Activated naive CD8-positive, alpha-beta T cell treated with anti-CD3 and anti-CD28 coated beads for 36 hours (primary cell): Measurements from ENCODE around the gene HAUS5. TPM values are rescaled to one million over a fixed set of nuclear protein-coding genes. Genes with fewer than 3 reads are reported as not detected.

Source experiments
- DNase-seq: peaks from one replicate; pipeline ENCODE4 v3.0.0; 2021
- H3K27ac Mint-ChIP-seq: one replicate; pipeline ENCODE4 v1.8.0; 2022; ENCODE audit warnings: mild to moderate bottlenecking, moderate library complexity, mixed read lengths
- H3K27me3 Mint-ChIP-seq: one replicate; pipeline ENCODE4 v1.8.0; 2022; ENCODE audit warnings: mild to moderate bottlenecking, mixed read lengths
- H3K36me3 Mint-ChIP-seq: one replicate; pipeline ENCODE4 v1.8.0; 2021; ENCODE audit warnings: mild to moderate bottlenecking, mixed read lengths
- H3K4me1 Mint-ChIP-seq: one replicate; pipeline ENCODE4 v1.8.0; 2021; ENCODE audit warnings: mixed read lengths
- H3K4me3 Mint-ChIP-seq: one replicate; pipeline ENCODE4 v1.8.0; 2022; ENCODE audit warnings: mild to moderate bottlenecking, moderate library complexity, mixed read lengths
- H3K9me3 Mint-ChIP-seq: one replicate; pipeline ENCODE4 v1.8.0; 2022; ENCODE audit warnings: mixed read lengths
- total RNA-seq, 2 experiments: library from RNA; stranded (reverse); gene quantifications; one replicate each; pipeline ENCODE4 v1.2.3, GENCODE V29; 2021

Gene HAUS5, protein sequence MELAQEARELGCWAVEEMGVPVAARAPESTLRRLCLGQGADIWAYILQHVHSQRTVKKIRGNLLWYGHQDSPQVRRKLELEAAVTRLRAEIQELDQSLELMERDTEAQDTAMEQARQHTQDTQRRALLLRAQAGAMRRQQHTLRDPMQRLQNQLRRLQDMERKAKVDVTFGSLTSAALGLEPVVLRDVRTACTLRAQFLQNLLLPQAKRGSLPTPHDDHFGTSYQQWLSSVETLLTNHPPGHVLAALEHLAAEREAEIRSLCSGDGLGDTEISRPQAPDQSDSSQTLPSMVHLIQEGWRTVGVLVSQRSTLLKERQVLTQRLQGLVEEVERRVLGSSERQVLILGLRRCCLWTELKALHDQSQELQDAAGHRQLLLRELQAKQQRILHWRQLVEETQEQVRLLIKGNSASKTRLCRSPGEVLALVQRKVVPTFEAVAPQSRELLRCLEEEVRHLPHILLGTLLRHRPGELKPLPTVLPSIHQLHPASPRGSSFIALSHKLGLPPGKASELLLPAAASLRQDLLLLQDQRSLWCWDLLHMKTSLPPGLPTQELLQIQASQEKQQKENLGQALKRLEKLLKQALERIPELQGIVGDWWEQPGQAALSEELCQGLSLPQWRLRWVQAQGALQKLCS
- total RNA-seq = 10 to 100 TPM; 37.9 to 44.6 TPM

DNA sequence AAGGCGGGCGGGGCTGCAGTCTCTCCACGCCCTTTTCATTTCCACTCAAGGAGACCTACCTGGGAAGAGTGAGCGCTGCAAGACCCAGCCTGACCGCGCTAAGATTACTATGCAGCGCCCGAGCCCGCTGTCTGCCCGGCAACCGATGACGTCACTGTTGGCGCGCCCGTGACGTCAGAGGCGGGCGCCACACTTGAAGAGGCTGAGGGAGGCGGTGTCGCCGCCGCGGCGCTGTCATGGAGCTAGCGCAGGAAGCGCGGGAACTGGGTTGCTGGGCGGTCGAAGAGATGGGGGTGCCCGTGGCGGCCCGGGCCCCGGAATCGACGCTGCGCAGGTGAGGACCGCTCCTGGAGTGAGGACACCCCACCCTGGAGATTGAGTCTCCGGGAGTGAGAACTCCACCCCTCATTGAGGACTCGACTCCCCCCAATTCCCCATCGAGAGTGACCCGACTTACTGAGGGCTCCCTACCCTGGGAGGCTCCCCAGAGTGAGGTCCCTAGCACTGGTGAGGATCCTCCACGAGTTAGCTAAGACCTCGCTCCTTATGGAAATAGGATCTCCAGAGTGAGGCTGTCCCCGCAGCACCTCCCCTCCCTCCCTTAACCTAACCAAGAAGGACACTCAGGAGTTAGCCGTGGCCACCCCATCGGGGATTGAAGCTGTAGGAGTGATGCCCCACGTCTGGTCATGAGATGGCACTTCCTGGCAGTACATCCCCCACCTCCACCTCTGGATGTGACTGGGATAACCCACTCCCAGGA is at the start of gene HAUS5:
Gene HAUS5 (plus strand): TSS at position 177 of the 763 bp plus-strand sequence. CDS start 60 bp downstream, at position 237.
- Mint-ChIP-seq H3K36me3 (peaks cover 4% of the 10 kb centered on the region), H3K4me1 (peaks cover 22% of the 10 kb centered on the region), H3K9me3 (peaks cover 6% of the 10 kb centered on the region), H3K4me3 (peak within 1 kb of the TSS; percentile 85), H3K27ac (peak within 1 kb of the TSS; percentile 88), H3K27me3 (no peaks in the 10 kb centered on the region)
- peak; percentile 98 for DNase-seq

DNA sequence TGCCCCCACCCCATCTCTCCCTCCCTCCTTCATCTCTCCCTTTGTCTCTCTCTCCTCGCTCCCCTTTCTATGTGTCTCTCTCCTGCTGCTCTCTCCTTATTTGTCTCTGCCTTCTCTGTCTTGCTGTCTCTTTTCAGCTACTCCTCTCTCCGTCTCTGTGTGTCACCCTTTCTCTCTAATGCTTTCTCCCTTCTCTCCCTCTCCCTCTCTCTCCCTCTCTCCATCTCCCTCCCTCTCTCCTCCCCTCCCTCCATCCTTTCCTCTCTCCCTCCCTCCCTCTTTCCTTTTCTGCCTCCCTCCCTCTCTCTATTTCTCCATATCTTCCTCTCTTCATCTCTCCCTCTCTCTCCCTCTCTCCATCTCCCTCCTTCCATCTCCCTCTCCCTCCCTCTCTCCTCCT is 49.8 kb upstream of the HAUS5 start:
- Mint-ChIP-seq H3K27me3 (peaks cover 60% of the 10 kb centered on the region), H3K9me3 (no peaks in the 10 kb centered on the region), H3K36me3 (no peaks in the 10 kb centered on the region), H3K4me3 (no peak overlapping the region), H3K4me1 (peaks cover 2% of the 10 kb centered on the region), H3K27ac (no peak overlapping the region)
- DNase-seq = no peak

DNA sequence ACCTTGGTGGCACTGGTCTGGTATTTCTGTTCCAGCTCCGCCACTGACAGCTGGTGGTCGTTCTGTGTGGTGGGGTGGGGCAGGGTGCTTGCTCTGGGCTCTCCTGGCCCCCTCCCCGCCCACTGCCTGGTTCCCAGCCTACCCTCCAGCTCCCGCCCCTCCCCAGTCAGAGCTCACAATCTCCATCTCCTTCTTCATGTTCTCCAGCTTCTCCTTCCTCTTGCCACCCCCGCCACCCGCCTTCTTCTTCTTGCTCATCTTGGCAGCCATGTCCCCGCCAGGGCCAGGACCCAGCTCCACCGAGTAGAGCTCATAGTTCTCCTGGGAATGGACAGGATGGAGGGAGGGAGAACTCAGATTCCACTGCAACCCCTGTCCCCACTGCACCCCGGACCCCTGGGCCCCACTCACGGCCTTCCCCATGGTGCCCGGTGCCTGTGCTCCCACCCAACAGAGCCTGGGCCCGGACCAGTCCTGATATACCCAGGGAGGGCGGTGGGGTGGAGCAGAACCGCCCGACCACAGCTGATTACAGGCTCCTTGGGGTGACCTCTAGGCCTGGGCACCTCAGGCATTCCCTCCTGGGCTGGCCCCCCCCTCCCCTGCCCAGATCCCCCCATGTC is 49.2 kb upstream of the HAUS5 start, which contains the start of gene ATP4A:
Gene ATP4A (minus strand): TSS at position 452 of the 623 bp plus-strand sequence. CDS start 29 bp downstream, at position 423.
- Mint-ChIP-seq H3K36me3 (no peaks in the 10 kb centered on the region), H3K9me3 (no peaks in the 10 kb centered on the region), H3K27ac (no peak within 1 kb of the TSS), H3K27me3 (peaks cover 58% of the 10 kb centered on the region), H3K4me1 (no peaks in the 10 kb centered on the region), H3K4me3 (no peak within 1 kb of the TSS)
- no peak for DNase-seq

DNA sequence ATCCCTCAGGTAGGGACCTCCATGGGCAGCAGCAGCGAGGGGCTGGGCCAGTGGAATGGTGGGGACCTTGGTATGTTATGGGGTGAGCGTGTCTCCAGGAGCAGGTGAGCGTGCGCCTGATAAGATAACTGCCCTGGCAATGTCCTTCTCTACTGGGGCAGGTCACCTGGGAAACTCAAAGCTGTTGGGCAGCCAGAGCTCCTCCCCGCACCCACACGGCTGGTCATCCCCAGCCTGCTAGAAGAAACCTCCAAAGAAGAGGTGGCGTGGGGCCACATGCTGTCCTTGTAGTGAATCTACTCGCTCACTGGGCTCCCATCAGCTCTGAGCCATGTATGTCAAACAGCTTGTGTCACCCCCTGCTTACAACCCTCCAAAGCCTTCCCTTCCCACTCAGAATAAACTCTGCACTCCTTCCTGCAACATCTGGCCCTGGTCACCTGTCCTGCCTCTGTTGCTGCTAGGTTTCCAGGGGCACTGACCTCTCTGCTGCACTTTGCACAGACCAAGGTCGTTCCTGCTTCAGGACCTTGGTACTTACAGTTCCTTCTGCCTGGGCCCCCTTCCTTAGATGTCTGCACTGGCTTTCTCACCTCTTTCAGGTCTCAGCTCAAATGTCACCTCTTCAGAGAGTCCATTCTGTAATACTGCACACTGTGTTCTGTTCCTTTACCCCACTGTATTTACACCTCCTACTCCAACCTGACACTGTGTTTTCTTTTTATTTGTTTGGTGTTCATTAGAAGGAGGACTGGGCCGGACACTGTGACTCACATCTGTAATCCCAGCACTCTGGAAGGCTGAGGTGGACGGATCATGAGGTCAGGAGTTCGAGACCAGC is 47.3 kb upstream of the HAUS5 start:
- Mint-ChIP-seq H3K9me3 (no peaks in the 10 kb centered on the region), H3K27me3 (peaks cover 41% of the 10 kb centered on the region), H3K4me1 (no peaks in the 10 kb centered on the region), H3K4me3 (no peak overlapping the region), H3K27ac (no peak overlapping the region), H3K36me3 (no peaks in the 10 kb centered on the region)
- no peak for DNase-seq

DNA sequence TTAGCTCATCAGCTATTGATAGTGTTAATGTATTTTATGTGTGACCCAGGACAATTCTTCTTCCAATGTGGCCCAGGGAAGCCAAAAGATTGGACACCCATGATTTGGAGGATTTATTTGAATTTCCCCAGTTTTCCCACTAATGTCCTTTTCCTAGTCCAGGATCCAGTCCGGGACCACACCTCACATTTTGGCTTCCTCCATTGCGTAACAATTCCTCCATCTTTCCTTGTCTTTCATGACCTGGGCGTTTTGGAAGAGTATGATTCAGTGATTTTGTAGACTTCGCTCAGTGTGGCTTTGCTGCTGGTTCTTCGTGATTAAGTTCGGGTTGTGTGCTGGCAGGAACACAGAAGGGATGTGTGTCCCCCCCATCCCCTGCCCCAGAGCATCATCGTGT is 45.8 kb upstream of the HAUS5 start:
- Mint-ChIP-seq H3K4me3 (no peak overlapping the region), H3K9me3 (no peaks in the 10 kb centered on the region), H3K27ac (no peak overlapping the region), H3K36me3 (no peaks in the 10 kb centered on the region), H3K4me1 (peaks cover 3% of the 10 kb centered on the region), H3K27me3 (peaks cover 38% of the 10 kb centered on the region)
- no peak for DNase-seq

DNA sequence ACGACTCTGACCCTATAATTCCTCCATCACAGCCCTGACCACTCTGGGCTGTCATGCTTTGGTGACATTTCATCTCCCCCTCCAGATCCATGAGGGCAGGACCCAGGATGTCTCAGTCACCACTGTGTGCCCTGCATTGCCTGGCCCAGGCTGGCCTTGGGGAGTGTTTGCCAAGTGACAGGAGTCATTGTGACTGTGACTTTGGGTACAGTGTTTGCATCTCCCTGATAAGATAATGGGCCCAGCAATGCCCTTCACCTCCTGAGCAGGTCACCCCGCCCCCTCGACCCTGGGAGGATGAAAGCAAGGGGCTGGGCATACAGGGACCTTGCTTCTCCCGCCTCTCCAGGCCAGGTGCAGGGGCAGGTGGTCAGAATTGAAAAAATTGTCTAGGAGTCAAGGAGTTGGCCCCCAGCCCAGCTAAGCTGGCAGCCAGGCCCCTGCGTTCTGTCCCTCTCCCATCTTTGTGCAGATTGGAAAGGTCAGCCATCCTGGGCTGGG is 43.2 kb upstream of the HAUS5 start:
- no peak for DNase-seq
- no peak overlapping the region for H3K4me3 Mint-ChIP-seq
- no peaks in the 10 kb centered on the region for H3K9me3 Mint-ChIP-seq
- peaks cover 3% of the 10 kb centered on the region for H3K4me1 Mint-ChIP-seq
- H3K27me3 Mint-ChIP-seq = peaks cover 24% of the 10 kb centered on the region
- H3K27ac Mint-ChIP-seq = no peak overlapping the region
- no peaks in the 10 kb centered on the region for H3K36me3 Mint-ChIP-seq

DNA sequence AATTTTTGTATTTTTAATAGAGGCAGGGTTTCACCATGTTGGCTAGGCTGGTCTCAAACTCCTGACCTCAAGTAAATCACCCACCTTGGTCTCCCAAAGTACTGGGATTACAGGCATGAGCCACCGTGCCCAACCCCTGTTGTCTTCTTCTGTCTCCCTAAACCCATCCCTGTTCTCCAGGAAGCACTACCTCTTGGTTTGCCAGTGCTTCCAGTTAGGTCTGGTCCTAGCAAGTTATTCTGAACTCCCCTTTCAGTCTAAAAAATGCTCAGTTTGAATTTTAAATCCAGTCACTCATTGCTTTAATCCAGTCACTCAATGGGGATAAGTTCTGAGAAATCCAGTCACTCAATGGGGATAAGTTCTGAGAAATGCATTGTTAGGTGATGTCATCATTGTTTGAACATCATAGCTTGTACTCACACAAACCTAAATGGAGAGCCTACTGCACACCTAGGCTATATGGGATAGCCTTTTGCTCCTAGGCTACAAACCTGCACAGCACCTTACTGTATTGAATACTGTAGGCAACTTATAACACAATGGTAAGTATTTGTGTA is 41.0 kb upstream of the HAUS5 start:
- H3K27me3 Mint-ChIP-seq = peaks cover 23% of the 10 kb centered on the region
- H3K4me1 Mint-ChIP-seq = peaks cover 3% of the 10 kb centered on the region
- no peak overlapping the region for H3K4me3 Mint-ChIP-seq
- H3K27ac Mint-ChIP-seq = peak overlapping the region; percentile 19
- peaks cover 7% of the 10 kb centered on the region for H3K36me3 Mint-ChIP-seq
- no peak for DNase-seq
- peaks cover 15% of the 10 kb centered on the region for H3K9me3 Mint-ChIP-seq

DNA sequence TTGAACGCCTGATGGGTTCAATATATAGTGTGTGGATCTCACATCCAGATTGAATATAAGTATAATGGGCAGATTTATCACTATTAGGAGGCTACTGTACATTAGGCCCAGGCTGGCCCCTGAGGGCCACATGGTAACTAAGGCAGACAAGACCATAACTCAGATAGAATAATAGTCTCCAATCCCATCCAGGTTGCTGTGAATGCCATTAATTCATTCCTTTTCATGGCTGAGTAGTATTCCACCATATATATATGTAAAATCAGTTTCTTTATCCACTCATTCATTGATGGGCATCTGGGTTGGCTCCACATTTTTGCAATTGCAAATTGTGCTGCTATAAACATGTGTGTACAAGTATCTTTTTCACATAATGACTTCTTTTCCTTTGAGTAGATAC is 34.6 kb upstream of the HAUS5 start:
- Mint-ChIP-seq H3K36me3 (peaks cover 11% of the 10 kb centered on the region), H3K27ac (no peak overlapping the region), H3K9me3 (peaks cover 27% of the 10 kb centered on the region), H3K4me1 (no peaks in the 10 kb centered on the region), H3K27me3 (peaks cover 7% of the 10 kb centered on the region), H3K4me3 (no peak overlapping the region)
- no peak for DNase-seq

DNA sequence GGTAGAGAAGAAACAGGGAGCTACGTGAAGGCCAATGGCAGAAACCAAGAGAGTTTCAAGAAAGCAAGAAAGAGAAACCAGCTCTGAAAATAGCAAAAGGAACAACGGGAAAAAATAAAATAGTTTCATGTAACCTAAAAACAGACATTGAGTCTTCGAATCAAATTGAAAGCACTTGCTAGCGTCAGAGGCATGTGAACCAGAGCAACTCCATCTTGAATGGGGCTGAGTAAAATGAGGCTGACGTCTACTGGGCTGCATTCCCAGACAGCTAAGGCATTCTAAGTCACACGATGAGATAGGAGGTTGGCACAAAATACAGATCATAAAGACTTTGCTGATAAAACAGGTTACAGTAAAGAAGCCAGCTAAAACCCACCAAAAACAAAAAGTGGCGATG is 33.8 kb upstream of the HAUS5 start:
- DNase-seq = no peak
- Mint-ChIP-seq H3K9me3 (peaks cover 27% of the 10 kb centered on the region), H3K27me3 (peaks cover 12% of the 10 kb centered on the region), H3K27ac (no peak overlapping the region), H3K4me1 (no peaks in the 10 kb centered on the region), H3K4me3 (no peak overlapping the region), H3K36me3 (peaks cover 11% of the 10 kb centered on the region)

DNA sequence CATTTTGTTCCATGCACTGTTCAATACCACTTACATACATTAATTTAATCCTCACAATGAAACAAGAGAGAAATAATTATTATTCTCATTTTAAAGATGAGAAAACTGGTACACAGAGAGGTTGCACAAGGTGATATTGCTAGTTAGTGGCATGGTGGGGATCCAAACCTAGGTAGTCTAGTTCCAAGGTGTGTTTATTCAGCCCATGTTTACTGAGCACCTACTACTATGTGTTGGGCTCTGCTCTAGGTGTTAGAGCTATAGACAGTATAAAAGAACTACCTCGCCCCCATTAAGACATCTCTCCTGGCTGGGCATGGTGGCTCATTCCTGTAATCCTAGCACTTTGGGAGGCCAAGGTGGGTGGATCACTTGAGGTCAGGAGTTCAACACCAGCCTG is 29.8 kb upstream of the HAUS5 start:
- Mint-ChIP-seq H3K27ac (no peak overlapping the region), H3K4me1 (no peaks in the 10 kb centered on the region), H3K4me3 (no peak overlapping the region), H3K27me3 (peaks cover 30% of the 10 kb centered on the region), H3K36me3 (no peaks in the 10 kb centered on the region), H3K9me3 (peaks cover 1% of the 10 kb centered on the region)
- no peak for DNase-seq

DNA sequence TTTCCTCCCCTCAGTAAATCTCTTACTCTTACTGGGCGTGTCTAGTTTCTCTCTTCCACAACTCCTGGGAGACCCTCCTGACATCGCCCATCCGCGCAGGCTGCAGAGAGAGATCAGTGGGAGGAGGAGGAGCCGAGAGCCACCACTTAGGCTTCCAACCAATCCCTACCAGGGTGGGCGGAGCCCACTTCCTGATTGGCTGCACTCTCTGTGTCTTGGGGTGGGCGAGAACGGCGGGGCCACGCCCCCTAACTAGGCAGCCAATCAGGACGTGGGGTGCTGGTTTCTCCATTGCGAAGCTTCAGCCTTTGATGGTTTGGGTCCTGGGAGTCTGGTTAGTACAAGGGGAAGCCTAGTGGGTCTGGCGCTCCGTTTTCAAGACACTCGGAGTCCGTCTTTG is 26.7 kb upstream of the HAUS5 start, which contains the start of gene PMIS2:
Gene PMIS2 (plus strand): TSS at position 326 of the 400 bp plus-strand sequence. CDS start 87 bp downstream, outside the sequence.
- peaks cover 30% of the 10 kb centered on the region for H3K27me3 Mint-ChIP-seq
- peak within 1 kb of the TSS; percentile 26 for H3K27ac Mint-ChIP-seq
- no peaks in the 10 kb centered on the region for H3K9me3 Mint-ChIP-seq
- H3K36me3 Mint-ChIP-seq = no peaks in the 10 kb centered on the region
- no peak within 1 kb of the TSS for H3K4me3 Mint-ChIP-seq
- no peaks in the 10 kb centered on the region for H3K4me1 Mint-ChIP-seq
- peak; percentile 21 for DNase-seq

DNA sequence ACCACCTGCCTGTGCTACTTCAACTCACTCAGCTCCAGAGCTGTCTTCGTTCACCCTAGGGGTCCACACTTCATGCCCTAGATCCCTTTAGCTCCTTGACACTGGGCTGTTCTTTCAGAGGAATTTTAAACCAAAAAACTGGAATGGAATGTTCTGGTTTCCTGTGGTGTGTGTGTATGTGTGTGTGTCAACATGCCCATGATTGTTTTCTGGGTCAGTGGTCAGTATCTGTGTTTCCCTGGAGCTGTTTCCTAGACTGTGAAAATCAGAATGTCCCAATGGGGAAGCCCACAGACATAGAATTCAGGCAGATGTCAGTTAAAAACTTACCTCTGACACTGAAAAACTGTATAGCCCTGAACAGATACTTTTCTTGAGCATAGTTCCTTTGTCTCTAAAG is 25.2 kb upstream of the HAUS5 start:
- no peak for DNase-seq
- Mint-ChIP-seq H3K4me1 (no peaks in the 10 kb centered on the region), H3K9me3 (no peaks in the 10 kb centered on the region), H3K4me3 (no peak overlapping the region), H3K27me3 (peaks cover 34% of the 10 kb centered on the region), H3K36me3 (no peaks in the 10 kb centered on the region), H3K27ac (no peak overlapping the region)

DNA sequence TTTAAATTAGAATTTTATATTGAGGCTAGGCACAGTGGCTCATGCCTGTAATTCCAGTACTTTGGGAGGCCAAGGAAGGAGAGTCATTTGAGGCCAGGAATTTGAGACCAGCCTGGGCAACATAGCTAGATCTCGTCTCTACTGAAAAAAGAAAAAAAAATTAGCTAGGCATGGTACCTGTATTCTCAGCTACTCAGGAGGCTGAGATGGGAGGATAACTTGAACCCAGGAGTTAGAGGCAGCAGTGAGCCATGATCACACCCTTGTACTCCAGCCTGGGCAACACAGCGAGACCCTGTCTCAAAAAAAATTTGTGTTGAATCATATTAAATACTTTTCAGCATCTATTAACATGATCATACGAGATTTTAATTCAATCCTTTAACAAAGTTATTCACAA is 21.7 kb upstream of the HAUS5 start:
- Mint-ChIP-seq H3K9me3 (no peaks in the 10 kb centered on the region), H3K4me1 (no peaks in the 10 kb centered on the region)

DNA sequence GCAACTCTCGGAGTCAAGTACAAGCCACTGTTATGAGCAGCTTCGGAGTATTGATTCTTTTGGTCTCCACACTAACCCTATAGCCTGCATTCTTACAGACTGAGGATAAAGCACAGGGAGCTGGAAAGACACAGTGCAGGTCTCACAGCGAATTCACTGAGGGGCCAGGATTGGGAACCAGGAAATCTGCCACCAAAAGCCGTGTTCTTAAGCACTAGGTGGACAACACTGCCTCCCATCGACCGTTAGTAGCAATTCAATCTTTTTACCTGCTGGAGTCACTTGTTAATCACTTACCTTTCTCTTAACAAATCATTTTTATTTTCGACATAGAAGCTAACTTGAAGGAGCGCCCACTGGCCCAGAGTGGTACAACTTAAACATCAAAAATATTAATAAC is 20.3 kb upstream of the HAUS5 start:
- Mint-ChIP-seq H3K4me1 (peaks cover 6% of the 10 kb centered on the region), H3K27me3 (peaks cover 20% of the 10 kb centered on the region), H3K4me3 (no peak overlapping the region), H3K9me3 (no peaks in the 10 kb centered on the region), H3K36me3 (no peaks in the 10 kb centered on the region), H3K27ac (no peak overlapping the region)
- DNase-seq = peak; percentile 8

More for the DNA sequence above, 21.7 kb upstream of the HAUS5 start:
- no peak overlapping the region for H3K4me3 Mint-ChIP-seq
- H3K36me3 Mint-ChIP-seq = no peaks in the 10 kb centered on the region
- no peak for DNase-seq
- no peak overlapping the region for H3K27ac Mint-ChIP-seq
- peaks cover 31% of the 10 kb centered on the region for H3K27me3 Mint-ChIP-seq
